ENCODE measurements around the gene C8G. TPM values are rescaled to one million over a fixed set of nuclear protein-coding genes. Genes with fewer than 3 reads are reported as not detected.

C8G gene
- total and polyA plus RNA-seq, 2 donors (not counting 1 experiment from before 2014, with no cell fraction given), result 1.7 to 2.8 TPM

DNA sequence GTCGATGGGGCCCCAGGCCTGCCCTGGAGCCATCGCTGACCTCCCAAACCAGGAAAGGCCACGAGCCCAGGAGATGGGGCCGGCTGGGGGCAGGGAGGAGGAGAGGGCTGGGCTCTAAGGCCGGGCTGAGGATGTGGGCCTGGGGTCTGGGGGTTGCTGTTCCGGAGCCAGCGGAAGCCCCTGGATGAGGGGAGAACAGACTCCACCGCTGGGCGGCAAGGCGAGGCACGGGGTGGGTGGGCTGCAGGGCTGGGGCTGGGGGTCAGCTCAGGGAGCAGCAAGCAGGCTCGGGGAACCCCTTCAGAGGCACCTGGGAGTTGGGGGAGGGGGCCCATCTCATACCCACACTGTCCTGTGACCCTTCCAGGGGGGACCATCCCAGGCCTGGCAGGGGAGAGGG, 18.7 kb downstream of the C8G start:
- H3K9ac ChIP-seq (ENCODE audit: low read length), result no peak overlapping the region
- H3K27ac ChIP-seq (ENCODE audit: low read length in 2 of 2), result no peak overlapping the region
- H3K36me3 ChIP-seq (replicated peaks in 1 of 2; ENCODE audit: control extremely low read depth in 1 of 2, control insufficient read depth in 1 of 2, extremely low read depth in 1 of 2, insufficient read depth in 2 of 2, low read length in 1 of 2), result no peaks in the 10 kb centered on the region
- peaks cover 5 to 10% of the 10 kb centered on the region in 2 donors for H3K4me1 ChIP-seq (ENCODE audit: control insufficient read depth in 2 of 2, insufficient read depth in 2 of 2, low read length in 2 of 2)
- no peak overlapping the region for H2AFZ ChIP-seq (ENCODE audit: insufficient read depth, low read depth, low read length, poor library complexity, severe bottlenecking)
- peaks cover 0 to 2% (median 0%) of the 10 kb centered on the region in 3 donors for H3K9me3 ChIP-seq (ENCODE audit: control extremely low read depth in 1 of 3, control insufficient read depth in 2 of 3, insufficient read depth in 1 of 3, low read length in 2 of 3)
- intact Hi-C loops (cut with micrococcal nuclease), result no loop called here
- no peak for TF ChIP-seq EZH2 (IDR thresholded peaks at IDR 0.05; ENCODE audit: borderline replicate concordance, insufficient read depth, low read depth, low read length, poor library complexity, severe bottlenecking)
- TF ChIP-seq, protein P1, sequence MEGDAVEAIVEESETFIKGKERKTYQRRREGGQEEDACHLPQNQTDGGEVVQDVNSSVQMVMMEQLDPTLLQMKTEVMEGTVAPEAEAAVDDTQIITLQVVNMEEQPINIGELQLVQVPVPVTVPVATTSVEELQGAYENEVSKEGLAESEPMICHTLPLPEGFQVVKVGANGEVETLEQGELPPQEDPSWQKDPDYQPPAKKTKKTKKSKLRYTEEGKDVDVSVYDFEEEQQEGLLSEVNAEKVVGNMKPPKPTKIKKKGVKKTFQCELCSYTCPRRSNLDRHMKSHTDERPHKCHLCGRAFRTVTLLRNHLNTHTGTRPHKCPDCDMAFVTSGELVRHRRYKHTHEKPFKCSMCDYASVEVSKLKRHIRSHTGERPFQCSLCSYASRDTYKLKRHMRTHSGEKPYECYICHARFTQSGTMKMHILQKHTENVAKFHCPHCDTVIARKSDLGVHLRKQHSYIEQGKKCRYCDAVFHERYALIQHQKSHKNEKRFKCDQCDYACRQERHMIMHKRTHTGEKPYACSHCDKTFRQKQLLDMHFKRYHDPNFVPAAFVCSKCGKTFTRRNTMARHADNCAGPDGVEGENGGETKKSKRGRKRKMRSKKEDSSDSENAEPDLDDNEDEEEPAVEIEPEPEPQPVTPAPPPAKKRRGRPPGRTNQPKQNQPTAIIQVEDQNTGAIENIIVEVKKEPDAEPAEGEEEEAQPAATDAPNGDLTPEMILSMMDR (IDR thresholded peaks at IDR 0.05), result no peak
- no peak overlapping the region for H3K4me3 Mint-ChIP-seq
- H3K4me2 ChIP-seq (replicated peaks; ENCODE audit: low read depth, low read length, poor library complexity, severe bottlenecking), result no peak overlapping the region
- peaks cover 5% of the 10 kb centered on the region for H3K27me3 Mint-ChIP-seq
- no peaks in the 10 kb centered on the region for H3K79me2 ChIP-seq (ENCODE audit: control insufficient read depth, insufficient read depth, low read length)
- POLR2A ChIA-PET, result no interaction called here
- CTCF ChIA-PET, result no interaction called here
- peaks cover 11% of the 10 kb centered on the region for H3K4me1 Mint-ChIP-seq
- peaks cover 0 to 7% (median under 1%) of the 10 kb centered on the region in 4 experiments for H3K27me3 ChIP-seq (replicated peaks in 1 of 4; ENCODE audit: control extremely low read depth in 1 of 4, control insufficient read depth in 3 of 4, insufficient read depth in 4 of 4, low read length in 3 of 4)
- no peak overlapping the region for H3K4me3 ChIP-seq (ENCODE audit: control extremely low read depth in 1 of 5, extremely low read depth in 1 of 5, insufficient read depth in 1 of 5, low read depth in 2 of 5, low read length in 4 of 5)
- DNase-seq (no peak), ATAC-seq (ENCODE audit: low read depth) (no peak)
- no peaks in the 10 kb centered on the region for H4K20me1 ChIP-seq (ENCODE audit: control insufficient read depth, insufficient read depth, low read length, poor library complexity, severe bottlenecking)
- no peaks in the 10 kb centered on the region for H3K9me3 Mint-ChIP-seq (ENCODE audit: insufficient read depth)
- WGBS (ENCODE audit: insufficient coverage), result 91% methylated on average over 6 of the region's 12 CpGs
- no peak overlapping the region for H3K27ac Mint-ChIP-seq

DNA sequence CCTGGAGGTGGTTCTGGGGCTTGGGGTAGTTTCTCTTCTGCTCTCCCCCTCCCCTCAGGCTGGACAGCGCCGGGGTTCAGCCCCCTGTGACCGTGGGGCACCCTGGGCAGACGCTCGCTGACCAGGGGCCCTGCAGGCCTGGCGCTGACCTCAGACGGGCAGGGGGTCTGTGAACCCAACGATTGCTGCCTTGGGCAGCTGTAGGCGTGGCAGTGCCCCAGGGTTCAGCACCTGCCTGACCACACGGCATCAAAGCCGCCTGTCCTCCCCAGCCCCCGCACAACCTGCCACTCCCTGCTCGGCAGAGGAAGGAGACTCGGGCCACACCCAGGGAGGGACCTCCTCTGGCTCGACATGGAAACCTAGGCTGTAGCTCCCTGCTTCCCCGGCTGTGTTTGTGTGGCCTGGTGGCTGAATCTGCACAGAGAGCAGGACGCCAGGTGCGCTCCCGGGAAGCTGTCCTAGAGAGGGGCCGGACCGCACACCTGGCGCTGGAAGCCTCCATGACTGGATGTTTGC, 19.2 kb downstream of the C8G start:
- no peak overlapping the region for H3K4me2 ChIP-seq (replicated peaks; ENCODE audit: low read depth, low read length, poor library complexity, severe bottlenecking)
- no peak overlapping the region for H2AFZ ChIP-seq (ENCODE audit: insufficient read depth, low read depth, low read length, poor library complexity, severe bottlenecking)
- H3K27ac Mint-ChIP-seq, result no peak overlapping the region

More for the DNA sequence above, 19.2 kb downstream of the C8G start:
- Mint-ChIP-seq H3K4me3 (no peak overlapping the region), H3K27me3 (peaks cover 5% of the 10 kb centered on the region), H3K4me1 (peaks cover 11% of the 10 kb centered on the region), H3K9me3 (ENCODE audit: insufficient read depth) (no peaks in the 10 kb centered on the region)
- peaks cover 5 to 10% of the 10 kb centered on the region in 2 donors for H3K4me1 ChIP-seq (ENCODE audit: control insufficient read depth in 2 of 2, insufficient read depth in 2 of 2, low read length in 2 of 2)
- WGBS (ENCODE audit: insufficient coverage), result 80% methylated on average over 21 of the region's 22 CpGs
- no peak overlapping the region for H3K4me3 ChIP-seq (ENCODE audit: control extremely low read depth in 1 of 5, extremely low read depth in 1 of 5, insufficient read depth in 1 of 5, low read depth in 2 of 5, low read length in 4 of 5)
- no peak for DNase-seq
- ChIA-PET POLR2A (no interaction called here), CTCF (interaction anchor here (0.7 kb wide), 1 partner anchor 158 kb away, joined by 3 read pairs; no protein-coding TSS in a partner anchor)
- H4K20me1 ChIP-seq (ENCODE audit: control insufficient read depth, insufficient read depth, low read length, poor library complexity, severe bottlenecking), result no peaks in the 10 kb centered on the region
- no peak overlapping the region for H3K9ac ChIP-seq (ENCODE audit: low read length)
- intact Hi-C loops (cut with micrococcal nuclease), result no loop called here
- TF ChIP-seq, protein P1 (IDR thresholded peaks at IDR 0.05), result no peak
- no peak for TF ChIP-seq EZH2 (IDR thresholded peaks at IDR 0.05; ENCODE audit: borderline replicate concordance, insufficient read depth, low read depth, low read length, poor library complexity, severe bottlenecking)
- peaks cover 0 to 4% (median under 1%) of the 10 kb centered on the region in 4 experiments for H3K27me3 ChIP-seq (replicated peaks in 1 of 4; ENCODE audit: control extremely low read depth in 1 of 4, control insufficient read depth in 3 of 4, insufficient read depth in 4 of 4, low read length in 3 of 4)
- H3K9me3 ChIP-seq (ENCODE audit: control extremely low read depth in 1 of 3, control insufficient read depth in 2 of 3, insufficient read depth in 1 of 3, low read length in 2 of 3), result peaks cover 0 to under 1% (median 0%) of the 10 kb centered on the region in 3 donors
- no peaks in the 10 kb centered on the region for H3K79me2 ChIP-seq (ENCODE audit: control insufficient read depth, insufficient read depth, low read length)
- no peak for ATAC-seq (ENCODE audit: low read depth)
- H3K36me3 ChIP-seq (replicated peaks in 1 of 2; ENCODE audit: control extremely low read depth in 1 of 2, control insufficient read depth in 1 of 2, extremely low read depth in 1 of 2, insufficient read depth in 2 of 2, low read length in 1 of 2), result no peaks in the 10 kb centered on the region
- H3K27ac ChIP-seq (ENCODE audit: low read length in 2 of 2), result no peak overlapping the region

All from B cell (primary cell).